Brain microvascular endothelial cell (primary cell): ENCODE data around the gene ADORA1.

Source experiments
- DNase-seq: peaks from one replicate; pipeline ENCODE4 v3.0.0-alpha.2; 2020
- H3K27ac ChIP-seq: fragments of 250-450 bp; sonication (Bioruptor Pico); 2 replicates; pipeline ENCODE4 v1.5.1; 2020; ENCODE audit warnings: mild to moderate bottlenecking, moderate library complexity
- H3K27me3 ChIP-seq: fragments of 250-450 bp; sonication (Bioruptor Pico); replicated peaks from 2 replicates; pipeline ENCODE4 v1.5.1; 2020; ENCODE audit warnings: mild to moderate bottlenecking
- H3K36me3 ChIP-seq: fragments of 250-450 bp; sonication (Bioruptor Pico); replicated peaks from 2 replicates; pipeline ENCODE4 v1.5.1; 2020; ENCODE audit warnings: mild to moderate bottlenecking
- H3K4me3 ChIP-seq: 2 replicates; pipeline ENCODE4 v1.5.1; 2011; ENCODE audit warnings: low read depth, mild to moderate bottlenecking, control low read depth, low read length, moderate library complexity
- in situ Hi-C: cut with HindIII; loops from 2 replicates; pipeline ENCODE4 v1.10.0; 2017; ENCODE audit warnings: low sequenced_read_pairs, low pct_ligation_motif_present
- TF ChIP-seq, protein P1 (sequence below): IDR thresholded peaks from 2 replicates; pipeline ENCODE4 v1.5.1; 2011; ENCODE audit warnings: low read depth, mild to moderate bottlenecking, moderate library complexity, low read length, control low read depth, inconsistent platforms; ENCODE audit errors: missing control alignments

ADORA1 gene

DNA sequence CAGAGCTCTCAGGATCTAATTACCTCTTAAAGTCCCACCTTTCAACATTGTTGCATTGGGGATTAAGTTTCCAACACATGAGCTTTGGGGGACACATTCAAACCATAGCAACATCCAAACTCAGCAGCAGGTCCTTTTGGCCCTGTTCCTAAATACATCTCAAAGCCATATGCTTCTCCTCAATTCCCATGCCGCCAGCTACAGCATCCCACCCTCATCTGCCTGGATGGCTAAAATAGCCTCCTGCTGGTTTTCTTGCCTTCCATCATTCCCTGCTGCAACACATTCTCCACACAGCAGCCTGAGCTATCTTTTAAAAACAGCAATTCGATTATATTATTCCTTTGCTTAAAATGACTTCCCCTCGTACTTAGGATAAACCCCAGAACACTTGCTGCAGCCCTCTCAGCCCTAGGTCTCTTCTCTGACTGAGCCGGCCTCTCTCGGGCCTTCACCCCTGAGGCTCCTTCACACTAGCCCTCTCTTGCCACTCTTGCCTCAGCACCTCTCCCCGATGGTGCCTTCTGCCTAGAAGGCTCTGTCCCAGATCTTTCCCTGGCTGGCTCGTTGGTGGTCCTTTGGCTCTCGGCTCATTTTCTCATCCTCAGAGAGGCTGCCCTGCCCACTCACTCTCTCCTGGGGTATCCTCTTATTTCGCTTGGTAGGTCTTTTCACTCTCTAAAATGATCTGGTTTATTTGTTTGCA, 31.6 kb downstream of the ADORA1 start:
- no peak overlapping the region for H3K27ac ChIP-seq
- DNase-seq = no peak
- peaks cover 7% of the 10 kb centered on the region for H3K27me3 ChIP-seq
- no peak overlapping the region for H3K4me3 ChIP-seq
- no peaks in the 10 kb centered on the region for H3K36me3 ChIP-seq
- in situ Hi-C loops = no loop called here
- TF ChIP-seq, protein P1, sequence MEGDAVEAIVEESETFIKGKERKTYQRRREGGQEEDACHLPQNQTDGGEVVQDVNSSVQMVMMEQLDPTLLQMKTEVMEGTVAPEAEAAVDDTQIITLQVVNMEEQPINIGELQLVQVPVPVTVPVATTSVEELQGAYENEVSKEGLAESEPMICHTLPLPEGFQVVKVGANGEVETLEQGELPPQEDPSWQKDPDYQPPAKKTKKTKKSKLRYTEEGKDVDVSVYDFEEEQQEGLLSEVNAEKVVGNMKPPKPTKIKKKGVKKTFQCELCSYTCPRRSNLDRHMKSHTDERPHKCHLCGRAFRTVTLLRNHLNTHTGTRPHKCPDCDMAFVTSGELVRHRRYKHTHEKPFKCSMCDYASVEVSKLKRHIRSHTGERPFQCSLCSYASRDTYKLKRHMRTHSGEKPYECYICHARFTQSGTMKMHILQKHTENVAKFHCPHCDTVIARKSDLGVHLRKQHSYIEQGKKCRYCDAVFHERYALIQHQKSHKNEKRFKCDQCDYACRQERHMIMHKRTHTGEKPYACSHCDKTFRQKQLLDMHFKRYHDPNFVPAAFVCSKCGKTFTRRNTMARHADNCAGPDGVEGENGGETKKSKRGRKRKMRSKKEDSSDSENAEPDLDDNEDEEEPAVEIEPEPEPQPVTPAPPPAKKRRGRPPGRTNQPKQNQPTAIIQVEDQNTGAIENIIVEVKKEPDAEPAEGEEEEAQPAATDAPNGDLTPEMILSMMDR = no peak

GRCh38 chr1:203159844-203160243, 32.3 kb downstream of the ADORA1 start:
- in situ Hi-C loops = no loop called here
- H3K27me3 ChIP-seq = peaks cover 7% of the 10 kb centered on the region
- TF ChIP-seq, protein P1 = no peak

DNA sequence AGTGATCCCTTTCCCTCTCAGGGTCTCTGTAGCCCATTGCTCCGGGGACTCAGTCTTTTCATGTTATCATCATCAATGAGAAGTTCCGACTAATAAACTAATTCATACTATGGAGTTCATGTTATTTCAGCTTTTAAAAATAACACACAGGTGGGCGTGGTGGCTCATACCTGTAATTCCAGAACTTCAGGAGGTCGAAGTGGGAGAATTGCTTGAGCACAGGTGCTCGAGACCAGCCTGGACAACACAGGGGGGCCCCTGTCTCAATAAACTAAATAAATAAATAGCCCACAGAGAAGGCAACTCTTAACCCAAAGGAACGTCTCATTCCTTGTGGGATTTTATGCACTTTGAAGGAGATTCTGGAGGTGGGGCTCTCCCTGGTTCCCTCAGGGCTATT, 33.6 kb downstream of the ADORA1 start:
- peaks cover 7% of the 10 kb centered on the region for H3K27me3 ChIP-seq
- in situ Hi-C loops = no loop called here
- no peaks in the 10 kb centered on the region for H3K36me3 ChIP-seq
- H3K4me3 ChIP-seq = no peak overlapping the region
- TF ChIP-seq, protein P1 = no peak
- DNase-seq = no peak
- no peak overlapping the region for H3K27ac ChIP-seq

More at GRCh38 chr1:203159844-203160243, 32.3 kb downstream of the ADORA1 start:
- no peak overlapping the region for H3K27ac ChIP-seq
- no peak overlapping the region for H3K4me3 ChIP-seq
- no peak for DNase-seq
- H3K36me3 ChIP-seq = no peaks in the 10 kb centered on the region

DNA sequence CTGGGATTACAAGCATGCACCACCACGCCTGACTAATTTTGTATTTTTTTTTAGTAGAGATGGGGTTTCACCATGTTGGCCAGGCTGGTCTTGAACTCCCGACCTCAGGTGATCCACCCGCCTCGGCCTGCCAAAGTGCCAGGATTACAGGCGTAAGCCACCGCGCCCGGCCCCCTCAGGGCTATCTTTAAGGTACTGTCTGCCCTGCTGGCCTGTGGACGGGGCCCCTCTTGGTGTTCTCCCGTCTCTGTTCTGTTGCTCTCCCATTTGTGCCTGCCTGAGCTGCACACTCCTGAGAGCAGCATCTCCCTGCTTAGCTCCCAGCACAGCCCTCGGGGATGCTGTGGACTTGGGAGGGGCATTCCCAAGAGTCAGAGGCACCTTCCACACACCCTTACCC, 34.2 kb downstream of the ADORA1 start:
- no peak for DNase-seq
- no peaks in the 10 kb centered on the region for H3K36me3 ChIP-seq
- H3K4me3 ChIP-seq = no peak overlapping the region
- peaks cover 8% of the 10 kb centered on the region for H3K27me3 ChIP-seq
- H3K27ac ChIP-seq = no peak overlapping the region
- in situ Hi-C loops = no loop called here
- TF ChIP-seq, protein P1 = no peak

DNA sequence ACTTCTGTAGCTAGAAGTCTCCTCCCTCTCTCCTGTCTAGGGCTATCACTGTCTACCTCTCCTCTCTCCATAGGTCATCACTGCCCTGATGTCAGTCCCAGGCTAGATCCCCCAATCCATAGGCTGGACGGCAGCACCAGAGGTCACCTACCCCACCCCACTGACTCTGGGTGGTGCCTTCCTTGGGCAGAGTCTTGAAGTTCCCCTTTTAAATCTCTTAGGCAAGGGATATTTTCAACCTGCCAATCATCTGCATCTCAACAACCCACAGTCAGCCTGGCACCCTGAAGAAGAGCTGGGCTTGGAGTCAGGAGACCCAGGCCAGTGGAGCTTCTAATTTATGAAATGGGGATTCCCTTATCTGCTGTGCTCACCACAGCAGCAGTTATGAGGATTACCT, 34.9 kb downstream of the ADORA1 start:
- in situ Hi-C loops = no loop called here
- DNase-seq = no peak
- no peak overlapping the region for H3K4me3 ChIP-seq
- H3K27me3 ChIP-seq = peaks cover 8% of the 10 kb centered on the region
- no peak overlapping the region for H3K27ac ChIP-seq
- H3K36me3 ChIP-seq = no peaks in the 10 kb centered on the region
- TF ChIP-seq, protein P1 = no peak
